Neural progenitor cell (in vitro differentiated cells): ENCODE data around the gene CA5A. TPM values are rescaled to one million over a fixed set of nuclear protein-coding genes. Genes with fewer than 3 reads are reported as not detected.
"Not testable (repeated sequence)": the region's sequence is repeated elsewhere in the genome, so short reads cannot be mapped to it uniquely, and the experiment has no call there.

Experiments used
- DNase-seq: peaks from one replicate; pipeline ENCODE4 v3.0.0-alpha.2; 2016; ENCODE audit warnings: low spot score
- H2AFZ ChIP-seq: fragments of 200-600 bp; sonication (generic); replicated peaks from 2 replicates; pipeline ENCODE4 v1.6.1; 2016; ENCODE audit warnings: antibody characterized with exemption
- H3F3A ChIP-seq: fragments of 200-600 bp; sonication (generic); 2 replicates; pipeline ENCODE4 v1.6.1; 2016; ENCODE audit warnings: antibody characterized with exemption, low read depth
- H3K27ac ChIP-seq: fragments of 200-600 bp; sonication (generic); 2 replicates; pipeline ENCODE4 v1.5.1; 2016; ENCODE audit warnings: mild to moderate bottlenecking
- H3K27me3 ChIP-seq: fragments of 200-600 bp; sonication (generic); 2 replicates; pipeline ENCODE4 v1.6.1; 2016; ENCODE audit warnings: mild to moderate bottlenecking, moderate library complexity
- H3K36me3 ChIP-seq: fragments of 200-600 bp; sonication (generic); 2 replicates; pipeline ENCODE4 v1.5.1; 2016
- H3K4me1 ChIP-seq: fragments of 200-600 bp; sonication (generic); 2 replicates; pipeline ENCODE4 v1.6.1; 2016; ENCODE audit warnings: mixed run types
- H3K4me2 ChIP-seq: fragments of 200-600 bp; sonication (generic); 2 replicates; pipeline ENCODE4 v1.6.1; 2016
- H3K4me3 ChIP-seq: fragments of 200-600 bp; sonication (generic); 2 replicates; pipeline ENCODE4 v1.5.1; 2016
- H3K79me2 ChIP-seq: fragments of 200-600 bp; sonication (generic); 2 replicates; pipeline ENCODE4 v1.6.1; 2016; ENCODE audit warnings: low read depth
- H3K9ac ChIP-seq: fragments of 200-600 bp; sonication (generic); 2 replicates; pipeline ENCODE4 v1.6.1; 2016
- H3K9me3 ChIP-seq: fragments of 200-600 bp; sonication (generic); 2 replicates; pipeline ENCODE4 v1.5.1; 2016; ENCODE audit warnings: low read depth
- H4K20me1 ChIP-seq: fragments of 200-600 bp; sonication (generic); 2 replicates; pipeline ENCODE4 v1.6.1; 2016; ENCODE audit warnings: low read depth
- H3K27ac Mint-ChIP-seq: 3 replicates; pipeline ENCODE4 v1.8.0; 2021; ENCODE audit warnings: mixed read lengths
- H3K27me3 Mint-ChIP-seq: 2 replicates; pipeline ENCODE4 v1.8.0; 2022; ENCODE audit warnings: low read depth, mild to moderate bottlenecking, inconsistent platforms, moderate library complexity, mixed read lengths; ENCODE audit not compliant: insufficient read depth
- H3K36me3 Mint-ChIP-seq: 3 replicates; pipeline ENCODE4 v1.8.0; 2021; ENCODE audit warnings: mixed read lengths
- H3K4me1 Mint-ChIP-seq: 3 replicates; pipeline ENCODE4 v1.8.0; 2021; ENCODE audit warnings: mixed read lengths
- H3K4me3 Mint-ChIP-seq: 3 replicates; pipeline ENCODE4 v1.8.0; 2021; ENCODE audit warnings: mild to moderate bottlenecking, moderate library complexity, mixed read lengths
- H3K9me3 Mint-ChIP-seq: 3 replicates; pipeline ENCODE4 v1.8.0; 2020; ENCODE audit warnings: mixed read lengths
- EZH2 ChIP-seq: fragments of 200-600 bp; sonication (generic); IDR thresholded peaks from 2 replicates; pipeline ENCODE4 v1.6.1; 2017; ENCODE audit warnings: antibody characterized with exemption, mild to moderate bottlenecking, moderate library complexity
- EZH2phosphoT487 ChIP-seq: fragments of 200-600 bp; sonication (generic); IDR thresholded peaks from 2 replicates; pipeline ENCODE4 v1.6.1; 2017; ENCODE audit warnings: antibody characterized with exemption
- total RNA-seq: library from RNA; depleted of rRNA; stranded (reverse); fragments of >200 nt; gene quantifications from 2 replicates; pipeline ENCODE4 v1.2.3, GENCODE V29; 2015; ENCODE audit warnings: low replicate concordance
- TF ChIP-seq, protein P1 (sequence below): fragments of 200-600 bp; sonication (generic); IDR thresholded peaks from 2 replicates; pipeline ENCODE4 v1.5.1; 2017; ENCODE audit warnings: antibody characterized with exemption, mild to moderate bottlenecking

CA5A gene
- total RNA-seq, 1 donor from 2014 or later, result not detected

- peaks cover 10% of the 10 kb centered on the region for H3K4me1 Mint-ChIP-seq
- H3K27ac Mint-ChIP-seq, result not testable (repeated sequence)
Measured at GRCh38 chr16:87934752-87935425, 1.4 kb downstream of the CA5A start.

DNA sequence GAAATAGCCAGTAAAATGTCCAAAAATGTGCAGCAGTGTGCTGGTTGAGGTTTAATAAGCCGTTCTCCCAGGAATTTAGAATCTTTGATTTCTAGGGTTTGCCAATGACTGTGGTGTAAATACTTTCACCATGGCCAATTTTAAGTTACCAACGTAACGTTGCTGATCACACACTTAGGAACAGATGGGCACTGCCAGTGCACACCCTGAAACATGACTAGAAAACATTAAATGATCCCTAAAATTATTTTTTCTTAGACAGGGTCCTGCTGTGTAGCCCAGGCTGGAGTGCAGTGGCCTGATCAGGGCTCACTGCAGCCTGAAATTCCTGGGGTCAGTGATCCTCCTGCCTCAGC, 3.2 kb downstream of the CA5A start:
- H3K27me3 ChIP-seq, result no peaks in the 10 kb centered on the region
- no peak overlapping the region for H3K9ac ChIP-seq
- H3F3A ChIP-seq, result no peaks in the 10 kb centered on the region
- no peak overlapping the region for H2AFZ ChIP-seq
- H3K4me1 ChIP-seq, result no peaks in the 10 kb centered on the region
- Mint-ChIP-seq H3K4me1 (peaks cover 13% of the 10 kb centered on the region), H3K27me3 (peaks cover 13% of the 10 kb centered on the region), H3K27ac (no peak overlapping the region), H3K36me3 (no peaks in the 10 kb centered on the region), H3K9me3 (peaks cover 4% of the 10 kb centered on the region), H3K4me3 (no peak overlapping the region)
- no peak overlapping the region for H3K4me2 ChIP-seq
- DNase-seq, result no peak
- TF ChIP-seq, protein P1, sequence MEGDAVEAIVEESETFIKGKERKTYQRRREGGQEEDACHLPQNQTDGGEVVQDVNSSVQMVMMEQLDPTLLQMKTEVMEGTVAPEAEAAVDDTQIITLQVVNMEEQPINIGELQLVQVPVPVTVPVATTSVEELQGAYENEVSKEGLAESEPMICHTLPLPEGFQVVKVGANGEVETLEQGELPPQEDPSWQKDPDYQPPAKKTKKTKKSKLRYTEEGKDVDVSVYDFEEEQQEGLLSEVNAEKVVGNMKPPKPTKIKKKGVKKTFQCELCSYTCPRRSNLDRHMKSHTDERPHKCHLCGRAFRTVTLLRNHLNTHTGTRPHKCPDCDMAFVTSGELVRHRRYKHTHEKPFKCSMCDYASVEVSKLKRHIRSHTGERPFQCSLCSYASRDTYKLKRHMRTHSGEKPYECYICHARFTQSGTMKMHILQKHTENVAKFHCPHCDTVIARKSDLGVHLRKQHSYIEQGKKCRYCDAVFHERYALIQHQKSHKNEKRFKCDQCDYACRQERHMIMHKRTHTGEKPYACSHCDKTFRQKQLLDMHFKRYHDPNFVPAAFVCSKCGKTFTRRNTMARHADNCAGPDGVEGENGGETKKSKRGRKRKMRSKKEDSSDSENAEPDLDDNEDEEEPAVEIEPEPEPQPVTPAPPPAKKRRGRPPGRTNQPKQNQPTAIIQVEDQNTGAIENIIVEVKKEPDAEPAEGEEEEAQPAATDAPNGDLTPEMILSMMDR, result no peak
- no peak for TF ChIP-seq EZH2phosphoT487
- no peak for TF ChIP-seq EZH2
- H3K36me3 ChIP-seq, result no peaks in the 10 kb centered on the region
- H3K27ac ChIP-seq, result no peak overlapping the region
- no peaks in the 10 kb centered on the region for H4K20me1 ChIP-seq
- H3K79me2 ChIP-seq, result no peaks in the 10 kb centered on the region
- H3K9me3 ChIP-seq, result no peaks in the 10 kb centered on the region
- no peak overlapping the region for H3K4me3 ChIP-seq

More at GRCh38 chr16:87934752-87935425, 1.4 kb downstream of the CA5A start:
- not testable (repeated sequence) for H3K9me3 ChIP-seq, H3F3A ChIP-seq, H3K4me3 ChIP-seq, H3K4me3 Mint-ChIP-seq, DNase-seq, H3K79me2 ChIP-seq, H3K9ac ChIP-seq, H3K27ac ChIP-seq, H3K36me3 ChIP-seq, H3K27me3 ChIP-seq, H3K4me1 ChIP-seq, H2AFZ ChIP-seq, H3K9me3 Mint-ChIP-seq, H4K20me1 ChIP-seq, H3K36me3 Mint-ChIP-seq, H3K4me2 ChIP-seq
- peaks cover 15% of the 10 kb centered on the region for H3K27me3 Mint-ChIP-seq

- H3K79me2 ChIP-seq, H3K27ac ChIP-seq, H3K36me3 Mint-ChIP-seq, H3K36me3 ChIP-seq, H3K9me3 Mint-ChIP-seq, H3K4me3 ChIP-seq, H3K9me3 ChIP-seq, H2AFZ ChIP-seq, H3K4me1 ChIP-seq, H3F3A ChIP-seq, H3K9ac ChIP-seq, H4K20me1 ChIP-seq, H3K4me3 Mint-ChIP-seq, H3K4me2 ChIP-seq, H3K27me3 ChIP-seq, DNase-seq: not testable (repeated sequence)
- peaks cover 13% of the 10 kb centered on the region for H3K27me3 Mint-ChIP-seq
- H3K4me1 Mint-ChIP-seq, result peaks cover 14% of the 10 kb centered on the region
- H3K27ac Mint-ChIP-seq, result peak overlapping the region; percentile 69
Measured at GRCh38 chr16:87932475-87933139, 3.7 kb downstream of the CA5A start.

DNA sequence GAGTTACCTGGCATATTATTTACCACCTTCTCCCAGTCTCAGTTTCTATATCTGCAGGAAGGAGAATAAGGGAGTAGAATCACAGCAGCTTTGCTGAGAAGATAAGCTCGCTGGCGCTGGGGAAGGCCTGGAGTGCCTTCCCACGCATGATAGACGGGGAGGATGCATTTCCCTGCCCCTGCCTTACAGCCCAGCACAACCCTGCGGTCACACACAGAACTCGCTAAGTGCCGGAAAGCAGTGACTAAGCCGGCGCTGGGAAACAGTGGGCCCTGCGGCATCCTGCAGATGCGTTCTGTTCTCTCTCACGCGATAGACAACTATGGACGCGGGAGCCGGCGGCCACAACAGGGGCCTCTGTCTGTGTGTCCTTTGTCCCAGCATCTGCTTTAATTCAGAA, 4.8 kb downstream of the CA5A start:
- H3F3A ChIP-seq, result no peaks in the 10 kb centered on the region
- peaks cover 4% of the 10 kb centered on the region for H3K9me3 Mint-ChIP-seq
- H3K27me3 ChIP-seq, result no peaks in the 10 kb centered on the region
- H3K4me3 ChIP-seq, result no peak overlapping the region
- H3K4me2 ChIP-seq, result no peak overlapping the region
- H3K4me1 ChIP-seq, result no peaks in the 10 kb centered on the region
- no peak for DNase-seq
- H3K27ac ChIP-seq, result peak overlapping the region; percentile 20
- H3K79me2 ChIP-seq, result no peaks in the 10 kb centered on the region
- H3K4me1 Mint-ChIP-seq, result peaks cover 13% of the 10 kb centered on the region
- H3K36me3 ChIP-seq, result no peaks in the 10 kb centered on the region
- no peaks in the 10 kb centered on the region for H3K36me3 Mint-ChIP-seq
- H3K4me3 Mint-ChIP-seq, result no peak overlapping the region
- H3K27me3 Mint-ChIP-seq, result peaks cover 16% of the 10 kb centered on the region
- TF ChIP-seq, protein P1, result no peak
- TF ChIP-seq EZH2 (no peak), EZH2phosphoT487 (no peak)
- H3K9ac ChIP-seq, result no peak overlapping the region
- H3K9me3 ChIP-seq, result no peaks in the 10 kb centered on the region
- no peak overlapping the region for H2AFZ ChIP-seq
- no peaks in the 10 kb centered on the region for H4K20me1 ChIP-seq
- H3K27ac Mint-ChIP-seq, result peak overlapping the region; percentile 74
